ENCODE results near the gene MRGPRF.
"Not testable (repeated sequence)": the region's sequence is repeated elsewhere in the genome, so short reads cannot be mapped to it uniquely, and the experiment has no call there.

MRGPRF gene

GRCh38 chr11:68976563-68976962 lies 36.5 kb downstream of the MRGPRF start:
- no peak for ATAC-seq
- Mint-ChIP-seq H3K4me1 (peaks cover 6% of the 10 kb centered on the region), H3K9me3 (no peaks in the 10 kb centered on the region), H3K27ac (no peak overlapping the region), H3K4me3 (no peak overlapping the region), H3K27me3 (peaks cover 13% of the 10 kb centered on the region)
- no peak for DNase-seq

GRCh38 chr11:68976095-68976494 lies 37.0 kb downstream of the MRGPRF start:
- H3K27me3 Mint-ChIP-seq: peaks cover 13% of the 10 kb centered on the region
- peaks cover 6% of the 10 kb centered on the region for H3K4me1 Mint-ChIP-seq
- no peak for ATAC-seq
- no peak overlapping the region for H3K4me3 Mint-ChIP-seq
- no peak for DNase-seq
- H3K9me3 Mint-ChIP-seq: no peaks in the 10 kb centered on the region
- H3K27ac Mint-ChIP-seq: peak overlapping the region in 1 of 2 donors; percentile 42

DNA sequence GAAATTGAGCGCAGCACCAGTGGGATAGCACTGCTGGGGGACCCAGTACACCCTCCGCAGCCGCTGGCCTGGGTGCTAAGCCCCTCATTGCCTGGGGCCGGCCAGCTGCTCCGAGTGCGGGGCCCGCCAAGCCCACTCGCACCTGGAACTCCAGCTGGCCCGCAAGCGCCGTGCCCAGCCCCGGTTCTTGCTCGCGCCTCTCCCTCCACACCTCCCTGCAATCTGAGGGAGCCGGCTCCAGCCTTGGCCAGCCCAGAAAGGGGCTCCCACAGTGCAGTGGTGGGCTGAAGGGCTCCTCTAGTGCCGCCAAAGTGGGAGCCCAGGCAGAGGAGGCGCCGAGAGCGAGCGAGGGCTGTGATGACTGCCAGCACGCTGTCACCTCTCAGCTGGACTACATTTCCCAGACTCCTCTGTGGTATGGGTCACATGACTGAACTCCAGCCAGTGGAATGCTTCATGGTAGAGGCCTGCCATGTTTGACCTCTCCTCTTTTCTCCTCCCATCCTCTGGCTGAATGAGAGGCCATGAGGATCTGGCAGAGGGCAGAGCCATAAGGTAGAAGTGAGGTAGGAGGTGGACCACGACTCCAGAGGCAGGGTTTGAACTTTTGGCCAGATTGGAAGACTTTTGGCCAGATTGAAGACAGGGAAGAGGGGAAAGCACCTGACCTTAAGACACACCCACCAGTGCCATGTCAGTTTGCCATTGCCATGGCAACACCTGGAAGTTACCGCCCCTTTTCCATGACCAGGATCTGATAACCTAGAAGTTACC lies 38.4 kb downstream of the MRGPRF start:
- ATAC-seq: peak; percentile 84
- Mint-ChIP-seq H3K9me3 (no peaks in the 10 kb centered on the region), H3K27ac (peak overlapping the region in 1 of 2 donors; percentile 93), H3K27me3 (peaks cover 13% of the 10 kb centered on the region), H3K4me3 (no peak overlapping the region), H3K4me1 (peaks cover 6% of the 10 kb centered on the region)
- no peak for DNase-seq

GRCh38 chr11:68973706-68974105 lies 39.3 kb downstream of the MRGPRF start:
- not testable (repeated sequence) for DNase-seq, H3K4me3 Mint-ChIP-seq, H3K4me1 Mint-ChIP-seq, H3K27me3 Mint-ChIP-seq, ATAC-seq, H3K27ac Mint-ChIP-seq, H3K9me3 Mint-ChIP-seq

DNA sequence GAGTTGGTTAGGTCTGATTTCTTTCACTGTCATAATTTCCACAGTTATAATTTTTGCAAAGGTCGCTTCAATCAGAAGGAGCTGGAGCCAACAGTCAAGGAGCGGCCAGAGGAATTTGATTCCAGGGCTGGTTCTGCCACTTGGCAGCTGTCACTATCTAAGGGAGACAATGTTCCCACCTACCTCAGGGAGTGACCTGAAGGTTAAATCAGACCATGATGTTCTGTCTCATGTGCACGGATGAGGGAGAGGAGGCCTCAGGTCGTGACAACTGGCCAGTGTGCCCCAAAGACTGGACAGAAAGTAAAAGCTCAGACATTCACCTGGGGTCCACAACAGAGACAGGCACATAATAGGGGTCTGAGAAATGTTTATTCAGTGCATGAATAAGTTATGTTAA lies 39.8 kb downstream of the MRGPRF start:
- ATAC-seq (no peak), DNase-seq (no peak)
- Mint-ChIP-seq H3K27ac (no peak overlapping the region), H3K27me3 (no peaks in the 10 kb centered on the region), H3K4me1 (peaks cover 6% of the 10 kb centered on the region), H3K9me3 (no peaks in the 10 kb centered on the region), H3K4me3 (no peak overlapping the region)

DNA sequence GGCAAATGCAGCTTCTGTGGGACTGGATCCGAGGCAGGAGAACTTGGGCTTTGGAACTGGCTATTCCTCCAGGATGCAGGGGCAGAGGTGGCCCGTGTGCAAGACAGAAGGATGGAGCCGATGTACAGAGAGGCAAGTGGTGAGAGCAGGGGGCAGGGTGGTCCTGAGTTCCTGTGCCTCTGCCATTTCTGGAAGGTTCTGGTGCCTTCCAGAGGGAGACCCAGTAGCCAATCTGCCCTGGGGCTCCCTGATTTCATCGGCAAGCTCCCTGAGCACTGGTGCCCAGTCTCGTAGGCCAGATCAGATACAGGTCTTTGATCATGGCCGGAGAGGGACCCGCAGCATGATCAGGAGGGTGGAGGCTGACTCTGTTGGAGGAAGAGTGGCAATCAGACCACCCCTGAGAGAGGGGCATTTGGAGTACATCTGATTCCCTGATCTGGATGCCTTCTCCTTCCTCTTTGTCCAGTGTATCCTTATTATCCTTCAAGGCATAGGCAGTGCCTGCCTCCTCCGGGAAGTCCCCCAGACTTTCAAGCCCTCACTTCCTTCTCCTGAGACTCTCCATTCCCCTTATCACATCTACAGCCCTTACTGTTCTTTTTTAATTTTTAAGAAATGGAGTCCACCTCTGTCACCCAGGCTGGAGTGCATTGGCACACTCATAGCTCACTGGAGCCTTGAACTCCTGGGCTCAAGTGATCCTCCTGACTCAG lies 42.0 kb downstream of the MRGPRF start:
- Mint-ChIP-seq H3K27ac (no peak overlapping the region), H3K4me1 (peaks cover 6% of the 10 kb centered on the region), H3K4me3 (no peak overlapping the region), H3K9me3 (no peaks in the 10 kb centered on the region), H3K27me3 (no peaks in the 10 kb centered on the region)
- ATAC-seq (no peak), DNase-seq (no peak)

DNA sequence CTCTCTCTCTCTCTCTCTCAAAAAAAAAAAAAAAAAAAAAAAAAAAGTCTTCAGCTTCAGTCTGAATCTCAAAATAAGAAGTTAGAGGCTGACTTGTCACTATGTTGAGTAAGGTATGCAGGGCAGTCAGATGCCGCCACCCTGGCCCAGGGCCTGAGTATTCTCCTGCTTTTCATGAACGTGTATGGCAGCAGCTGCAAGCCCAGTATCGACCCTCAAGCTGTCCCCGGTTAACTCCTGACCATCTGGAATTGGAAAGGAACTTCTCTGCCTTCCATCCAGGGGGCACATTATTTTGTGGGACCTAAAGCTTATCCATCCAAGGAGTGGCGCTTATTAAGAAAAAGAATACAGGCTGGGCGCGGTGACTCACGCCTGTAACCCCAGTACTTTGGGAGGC lies 43.7 kb downstream of the MRGPRF start:
- no peaks in the 10 kb centered on the region for H3K9me3 Mint-ChIP-seq
- no peaks in the 10 kb centered on the region for H3K27me3 Mint-ChIP-seq
- no peak for DNase-seq
- no peak for ATAC-seq
- H3K27ac Mint-ChIP-seq: no peak overlapping the region
- H3K4me3 Mint-ChIP-seq: no peak overlapping the region
- H3K4me1 Mint-ChIP-seq: no peaks in the 10 kb centered on the region

- no peak for DNase-seq
- Mint-ChIP-seq H3K4me1 (peaks cover 1% of the 10 kb centered on the region), H3K4me3 (no peak overlapping the region), H3K27ac (no peak overlapping the region), H3K9me3 (no peaks in the 10 kb centered on the region), H3K27me3 (no peaks in the 10 kb centered on the region)
- no peak for ATAC-seq
Observed at GRCh38 chr11:68968306-68969250, 44.5 kb downstream of the MRGPRF start.

GRCh38 chr11:68966894-68967780 lies 45.9 kb downstream of the MRGPRF start:
- ATAC-seq: no peak
- Mint-ChIP-seq H3K27me3 (no peaks in the 10 kb centered on the region), H3K4me3 (no peak overlapping the region), H3K27ac (no peak overlapping the region), H3K9me3 (no peaks in the 10 kb centered on the region), H3K4me1 (peaks cover 16% of the 10 kb centered on the region)
- DNase-seq: no peak

DNA sequence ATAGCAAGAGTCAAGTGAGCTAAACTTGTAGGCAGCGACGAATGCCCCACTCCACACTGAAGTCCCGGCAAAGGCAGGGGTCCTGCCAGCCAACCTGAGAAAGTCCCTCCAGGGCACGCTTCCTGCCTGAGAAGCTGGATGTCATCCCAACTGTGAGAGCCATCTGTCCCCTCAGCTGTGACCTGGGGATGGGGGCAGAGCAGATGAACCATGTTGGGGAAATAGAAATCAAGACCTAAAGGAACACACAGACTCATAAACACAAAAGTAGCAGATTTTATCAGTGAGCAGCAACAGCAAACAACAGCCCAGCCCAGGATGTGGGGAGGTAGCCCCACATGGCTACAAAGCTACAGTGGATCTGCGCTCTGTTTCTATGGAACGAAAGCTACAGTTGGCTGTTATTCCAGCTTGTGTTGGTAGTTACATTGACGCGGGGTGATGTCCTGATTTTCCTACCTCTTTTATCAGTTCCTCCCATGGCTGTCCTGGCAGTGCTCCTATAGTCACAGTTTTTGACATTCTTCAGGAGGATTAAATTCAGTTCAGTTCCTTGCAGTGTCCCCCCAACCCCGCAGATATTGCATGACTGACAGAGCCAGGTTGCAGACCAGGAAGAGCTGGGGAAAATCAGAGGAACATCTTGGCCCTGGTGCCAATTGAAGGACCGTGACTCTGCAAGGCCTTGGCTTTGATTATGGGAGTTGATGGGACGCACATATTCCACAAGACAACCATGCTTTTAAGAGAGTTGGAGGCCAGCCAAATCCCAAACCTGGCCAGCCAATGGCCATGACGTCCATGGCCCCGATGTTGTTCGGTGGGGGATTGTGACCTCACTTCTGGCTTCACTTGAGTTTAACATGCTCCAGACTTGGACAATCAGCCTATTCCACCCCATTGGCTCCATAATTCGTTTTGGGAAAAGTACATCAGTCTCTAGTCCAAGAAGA lies 46.9 kb downstream of the MRGPRF start:
- Mint-ChIP-seq H3K4me1 (peaks cover 18% of the 10 kb centered on the region), H3K4me3 (no peak overlapping the region), H3K9me3 (no peaks in the 10 kb centered on the region), H3K27me3 (no peaks in the 10 kb centered on the region), H3K27ac (no peak overlapping the region)
- DNase-seq (no peak), ATAC-seq (no peak)

- no peaks in the 10 kb centered on the region for H3K9me3 Mint-ChIP-seq
- peak overlapping the region in 1 of 2 donors; percentile 11 for H3K4me3 Mint-ChIP-seq
- H3K27me3 Mint-ChIP-seq: no peaks in the 10 kb centered on the region
- ATAC-seq: no peak
- DNase-seq: no peak
- peaks cover 18% of the 10 kb centered on the region for H3K4me1 Mint-ChIP-seq
- H3K27ac Mint-ChIP-seq: no peak overlapping the region
Observed at GRCh38 chr11:68963779-68964178, 49.3 kb downstream of the MRGPRF start.

DNA sequence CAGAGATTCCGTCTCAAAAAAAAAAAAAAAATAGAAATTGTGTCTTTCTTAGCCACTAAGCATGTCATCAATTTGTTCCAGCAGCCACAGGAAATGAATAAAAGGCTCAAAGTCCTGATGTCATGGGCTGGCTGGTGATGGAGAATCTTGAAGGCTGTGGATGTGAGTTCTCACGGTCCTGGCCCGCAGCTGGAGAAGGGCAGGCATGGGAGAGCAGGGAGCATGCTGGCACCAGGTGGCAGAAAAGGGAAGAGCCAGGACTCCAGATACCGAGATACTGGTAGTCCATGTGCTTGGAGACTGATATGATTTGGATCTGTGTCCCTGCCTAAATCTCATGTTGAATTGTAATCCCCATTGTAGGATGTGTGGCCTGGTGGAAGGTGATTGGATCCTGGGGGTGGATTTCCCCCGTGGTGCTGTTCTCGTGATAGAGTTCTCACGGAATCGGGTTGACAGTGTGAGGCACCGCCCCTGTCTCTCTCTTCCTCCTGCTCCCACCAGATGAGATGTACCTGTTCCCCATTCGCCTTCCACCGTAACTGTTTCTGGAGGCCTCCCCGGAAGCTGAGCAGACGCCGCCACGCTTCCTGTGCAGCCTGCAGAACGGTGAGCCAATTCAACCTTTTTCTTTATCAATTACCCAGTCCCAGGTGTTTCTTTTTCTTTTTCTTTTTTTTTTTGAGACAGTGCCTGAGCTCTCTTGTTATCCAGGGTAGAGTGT lies 50.4 kb downstream of the MRGPRF start:
- Mint-ChIP-seq H3K4me3 (peak overlapping the region; percentile 27 to 52), H3K4me1 (peaks cover 18% of the 10 kb centered on the region), H3K27ac (peak overlapping the region; percentile 74 to 83), H3K27me3 (no peaks in the 10 kb centered on the region), H3K9me3 (no peaks in the 10 kb centered on the region)
- ATAC-seq (peak; percentile 72), DNase-seq (peak in 1 of 2 donors; percentile 19)

GRCh38 chr11:68961245-68961644 lies 51.8 kb downstream of the MRGPRF start:
- H3K9me3 Mint-ChIP-seq: no peaks in the 10 kb centered on the region
- H3K4me3 Mint-ChIP-seq: no peak overlapping the region
- peaks cover 10% of the 10 kb centered on the region for H3K27me3 Mint-ChIP-seq
- no peak for DNase-seq
- peaks cover 22% of the 10 kb centered on the region for H3K4me1 Mint-ChIP-seq
- ATAC-seq: no peak
- no peak overlapping the region for H3K27ac Mint-ChIP-seq
